Keratinocyte (primary cell): ENCODE results near the gene BFSP2.

Experiments
- EZH2 ChIP-seq: IDR thresholded peaks from one replicate; pipeline ENCODE4 v1.6.1; 2012; ENCODE audit warnings: inconsistent platforms, mild to moderate bottlenecking, low read length, moderate library complexity
- TF ChIP-seq, protein P1 (sequence below), 3 experiments: IDR thresholded peaks in 1 of 3; conservative IDR thresholded peaks in 1 of 3; optimal IDR thresholded peaks in 1 of 3; 2 replicates in 2 of 3; 3 replicates in 1 of 3; pipeline versions ENCODE3 to v1.5.1; 2011; ENCODE audit warnings: low read length in 3 of 3, mild to moderate bottlenecking in 3 of 3, moderate library complexity in 2 of 3, control low read depth in 1 of 3, inconsistent platforms in 1 of 3; ENCODE audit not compliant: insufficient read depth in 2 of 3; ENCODE audit errors: extremely low read depth in 1 of 3

DNA sequence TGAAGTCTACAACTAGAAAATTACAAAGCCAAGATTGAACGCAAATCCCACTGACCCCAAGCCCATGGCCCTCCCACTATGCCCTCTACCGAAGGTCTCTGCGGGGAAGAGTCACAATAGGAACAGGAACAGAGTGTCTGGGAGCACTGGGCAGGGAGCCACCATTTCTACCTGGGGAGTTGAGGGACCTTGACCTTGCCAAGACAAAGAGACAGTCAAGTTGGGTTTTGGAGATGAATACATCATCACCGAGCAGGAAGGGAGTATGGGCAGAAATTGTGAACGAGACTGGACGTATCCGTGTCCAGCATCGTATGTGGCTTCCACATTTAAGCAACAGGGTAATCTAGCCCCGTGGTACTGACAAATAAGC is 30.8 kb upstream of the BFSP2 start:
- TF ChIP-seq, protein P1, sequence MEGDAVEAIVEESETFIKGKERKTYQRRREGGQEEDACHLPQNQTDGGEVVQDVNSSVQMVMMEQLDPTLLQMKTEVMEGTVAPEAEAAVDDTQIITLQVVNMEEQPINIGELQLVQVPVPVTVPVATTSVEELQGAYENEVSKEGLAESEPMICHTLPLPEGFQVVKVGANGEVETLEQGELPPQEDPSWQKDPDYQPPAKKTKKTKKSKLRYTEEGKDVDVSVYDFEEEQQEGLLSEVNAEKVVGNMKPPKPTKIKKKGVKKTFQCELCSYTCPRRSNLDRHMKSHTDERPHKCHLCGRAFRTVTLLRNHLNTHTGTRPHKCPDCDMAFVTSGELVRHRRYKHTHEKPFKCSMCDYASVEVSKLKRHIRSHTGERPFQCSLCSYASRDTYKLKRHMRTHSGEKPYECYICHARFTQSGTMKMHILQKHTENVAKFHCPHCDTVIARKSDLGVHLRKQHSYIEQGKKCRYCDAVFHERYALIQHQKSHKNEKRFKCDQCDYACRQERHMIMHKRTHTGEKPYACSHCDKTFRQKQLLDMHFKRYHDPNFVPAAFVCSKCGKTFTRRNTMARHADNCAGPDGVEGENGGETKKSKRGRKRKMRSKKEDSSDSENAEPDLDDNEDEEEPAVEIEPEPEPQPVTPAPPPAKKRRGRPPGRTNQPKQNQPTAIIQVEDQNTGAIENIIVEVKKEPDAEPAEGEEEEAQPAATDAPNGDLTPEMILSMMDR (optimal IDR thresholded peaks at IDR 0.05 in 1 of 3, IDR thresholded peaks at IDR 0.05 in 1 of 3, conservative IDR thresholded peaks at IDR 0.05 in 1 of 3; ENCODE audit: extremely low read depth in 1 of 3, insufficient read depth in 2 of 3, low read length in 3 of 3): no peak
- no peak for TF ChIP-seq EZH2
